ENCODE data around the gene NOP58.

Gene NOP58

GRCh38 chr2:202346180-202346579 lies 80.6 kb downstream of the NOP58 start:
- TF ChIP-seq ZNF384 (IDR thresholded peaks at IDR 0.05), result 0 out of 2 replicates have a peak, but pooled peaks have one; percentile 14
- no peak for TF ChIP-seq HDGF (IDR thresholded peaks at IDR 0.05; ENCODE audit: borderline replicate concordance)
- no peak for TF ChIP-seq TARDBP (IDR thresholded peaks at IDR 0.05)
- TF ChIP-seq FOXK2 (IDR thresholded peaks at IDR 0.05), result no peak
- POLR2A ChIA-PET, result no interaction called here
- no peak for DNase-seq (ENCODE audit: extremely low spot score)
- CTCF ChIA-PET, result no interaction called here
